Thymus (tissue), 11 donors: ENCODE data around the gene CXCL14. TPM values are rescaled to one million over a fixed set of nuclear protein-coding genes. Genes with fewer than 3 reads are reported as not detected.

ENCODE experiments used
- DNase-seq, 9 donors: peaks; one replicate each; pipeline ENCODE4 v3.0.0-alpha.2; 2013; ENCODE audit warnings: low spot score in 9 of 9, low read depth in 6 of 9, missing footprints in 1 of 9
- H3K27ac ChIP-seq, 2 donors: one replicate each; pipeline ENCODE4 v1.5.1; 2013; ENCODE audit warnings: control low read depth in 1 of 2, low read depth in 1 of 2, low read length in 1 of 2, mild to moderate bottlenecking in 1 of 2, moderate library complexity in 1 of 2
- H3K27me3 ChIP-seq, 2 donors: one replicate each; pipeline ENCODE4 v1.5.1; 2013; ENCODE audit warnings: low read length in 1 of 2; ENCODE audit not compliant: control insufficient read depth in 2 of 2, insufficient read depth in 1 of 2
- H3K36me3 ChIP-seq, 2 donors: one replicate each; pipeline ENCODE4 v1.5.1; 2013; ENCODE audit warnings: low read length in 1 of 2, mild to moderate bottlenecking in 1 of 2, moderate library complexity in 1 of 2; ENCODE audit not compliant: control insufficient read depth in 2 of 2, insufficient read depth in 2 of 2
- H3K4me1 ChIP-seq, 2 donors: one replicate each; pipeline ENCODE4 v1.5.1; 2013; ENCODE audit warnings: low read length in 2 of 2; ENCODE audit not compliant: control insufficient read depth in 2 of 2, insufficient read depth in 2 of 2
- H3K4me3 ChIP-seq, 2 donors: one replicate each; pipeline ENCODE4 v1.5.1; 2013; ENCODE audit warnings: low read length in 2 of 2, control low read depth in 1 of 2, mild to moderate bottlenecking in 1 of 2
- H3K9me3 ChIP-seq, 2 donors: one replicate each; pipeline ENCODE4 v1.5.1; 2013; ENCODE audit warnings: low read length in 1 of 2, mild to moderate bottlenecking in 1 of 2; ENCODE audit not compliant: control insufficient read depth in 2 of 2, insufficient read depth in 1 of 2
- WGBS: extraction: QIAGEN DNeasy Blood & Tissue Kit; methylation state at CpG from one replicate; pipeline ENCODE4 v1.1.7; 2013; 5-methylcytosine and 5-hydroxymethylcytosine counted together
- polyA plus RNA-seq: library from polyadenylated mRNA; stranded (reverse); fragments of 200-250 nt; gene quantifications from one replicate; pipeline ENCODE4 v1.2.3, GENCODE V29; 2013
- total RNA-seq: library from RNA; stranded (reverse); fragments of 120-200 nt; gene quantifications from one replicate; pipeline ENCODE4 v1.2.4, GENCODE V29; 2013
- donor health status: healthy.

The CXCL14 gene
- total and polyA plus RNA-seq, 2 donors: 12.6 to 17.0 TPM

DNA sequence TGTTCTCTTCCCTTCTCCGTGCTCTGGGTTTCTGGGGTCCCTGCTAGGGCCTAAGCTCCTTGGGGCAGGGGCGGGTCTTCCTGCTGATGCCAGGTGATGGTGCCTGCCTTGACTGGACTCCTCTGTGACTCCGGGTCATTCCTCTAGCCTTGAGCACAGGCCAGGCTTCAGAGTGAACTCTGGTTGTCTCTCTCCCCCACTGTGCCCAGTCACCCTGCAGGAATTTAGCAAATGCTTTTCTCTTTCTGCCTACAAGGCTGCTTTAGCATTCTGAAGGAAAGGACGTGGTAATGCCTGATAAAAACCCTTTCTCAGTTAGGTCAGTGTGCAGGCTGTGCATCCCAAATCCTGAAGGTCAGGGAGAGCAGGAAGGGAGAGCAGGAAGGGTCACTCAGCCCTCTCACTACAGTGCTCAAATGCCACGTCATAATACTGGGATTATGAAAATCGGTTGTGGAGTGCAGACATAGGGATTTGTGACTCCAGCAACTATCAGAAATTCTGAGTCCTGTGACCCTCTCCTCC lies 2.7 kb downstream of the CXCL14 start:
- 78% methylated on average over 6 of the region's 6 CpGs for WGBS
- Histone ChIP-seq H3K4me1 (peaks cover 0 to 3% of the 10 kb centered on the region in 2 donors), H3K27me3 (peaks cover 38 to 55% of the 10 kb centered on the region in 2 donors), H3K4me3 (no peak overlapping the region), H3K9me3 (no peaks in the 10 kb centered on the region), H3K27ac (no peak overlapping the region), H3K36me3 (no peaks in the 10 kb centered on the region)
- no peak for DNase-seq

DNA sequence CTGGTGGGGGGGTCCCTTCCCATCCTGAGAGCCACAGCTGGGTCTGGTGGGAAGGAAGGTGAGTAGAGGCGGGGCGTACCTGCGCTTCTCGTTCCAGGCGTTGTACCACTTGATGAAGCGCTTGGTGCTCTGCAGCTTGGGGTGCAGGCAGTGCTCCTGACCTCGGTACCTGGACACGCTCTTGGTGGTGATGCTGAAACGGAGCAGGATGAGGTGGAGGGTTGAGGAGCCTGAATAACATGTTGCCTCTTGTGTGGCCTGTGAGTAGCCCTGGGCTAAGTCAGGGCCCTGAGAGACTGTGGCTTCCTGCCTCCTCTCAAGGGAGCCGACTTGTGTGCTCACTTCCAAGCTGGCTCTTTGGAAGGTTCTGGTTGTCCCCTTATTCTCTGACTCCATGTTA lies 4.3 kb downstream of the CXCL14 start:
- H3K27me3 ChIP-seq: peaks cover 28 to 45% of the 10 kb centered on the region in 2 donors
- WGBS: 97% methylated on average over 10 of the region's 10 CpGs
- H3K4me1 ChIP-seq: peaks cover 0 to 3% of the 10 kb centered on the region in 2 donors
- H3K36me3 ChIP-seq: no peaks in the 10 kb centered on the region
- no peaks in the 10 kb centered on the region for H3K9me3 ChIP-seq
- H3K27ac ChIP-seq: no peak overlapping the region
- no peak overlapping the region for H3K4me3 ChIP-seq
- no peak for DNase-seq

DNA sequence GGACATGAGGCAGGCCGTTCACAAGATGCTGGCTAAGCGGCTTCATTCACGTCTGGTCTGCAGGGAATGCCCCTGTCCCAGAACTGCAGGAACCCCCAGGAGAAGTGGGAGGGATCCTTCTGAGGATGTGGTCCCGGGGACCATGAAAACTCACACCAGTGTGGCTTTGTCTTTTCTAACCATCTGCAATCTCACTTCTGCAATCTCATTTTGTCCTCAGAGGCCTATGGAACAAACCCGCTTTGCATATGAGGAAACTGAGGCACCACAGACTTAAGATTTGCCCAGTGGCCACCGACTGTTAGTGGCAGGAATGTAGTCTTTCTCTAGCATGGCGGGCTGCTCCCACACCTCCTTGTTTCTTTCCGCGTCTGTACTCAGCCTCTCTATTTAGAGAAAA lies 6.9 kb downstream of the CXCL14 start:
- H3K27ac ChIP-seq: no peak overlapping the region
- no peaks in the 10 kb centered on the region for H3K9me3 ChIP-seq
- no peak for DNase-seq
- no peak overlapping the region for H3K4me3 ChIP-seq
- H3K27me3 ChIP-seq: peaks cover 2 to 19% of the 10 kb centered on the region in 2 donors
- WGBS: 89% methylated on average over 9 of the region's 9 CpGs
- H3K36me3 ChIP-seq: no peaks in the 10 kb centered on the region
- H3K4me1 ChIP-seq: peaks cover 0 to 3% of the 10 kb centered on the region in 2 donors

DNA sequence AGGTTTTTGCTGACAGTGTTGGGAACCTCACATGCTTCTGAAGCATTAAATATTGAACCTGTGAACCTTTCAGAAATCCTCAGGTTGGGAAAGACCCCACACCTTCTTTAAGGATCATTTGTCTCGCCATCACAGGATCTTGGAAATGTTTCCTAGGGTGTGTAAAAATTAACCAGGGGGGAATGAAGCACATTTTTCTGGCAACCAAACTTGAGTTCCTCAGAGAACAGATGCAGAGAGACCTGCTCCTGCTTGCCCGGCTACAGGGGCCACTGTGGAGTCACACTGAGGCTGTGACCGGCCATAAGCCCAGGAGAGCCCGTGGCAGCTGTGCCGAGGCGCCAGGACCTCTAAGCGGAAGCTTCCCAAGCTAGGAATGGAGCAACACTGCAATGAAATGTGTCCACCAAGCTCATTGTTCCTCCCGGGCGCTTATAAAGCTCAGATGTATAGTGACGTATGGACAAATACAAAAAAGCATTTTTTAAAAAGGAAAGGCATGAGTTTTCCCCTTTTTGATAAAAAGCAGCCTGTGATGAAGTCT lies 7.7 kb downstream of the CXCL14 start:
- no peaks in the 10 kb centered on the region for H3K36me3 ChIP-seq
- WGBS: 89% methylated on average over 10 of the region's 10 CpGs
- H3K4me1 ChIP-seq: peaks cover 0 to 3% of the 10 kb centered on the region in 2 donors
- no peak overlapping the region for H3K4me3 ChIP-seq
- H3K27ac ChIP-seq: no peak overlapping the region
- H3K27me3 ChIP-seq: peaks cover 0 to 12% of the 10 kb centered on the region in 2 donors
- no peak for DNase-seq
- no peaks in the 10 kb centered on the region for H3K9me3 ChIP-seq

DNA sequence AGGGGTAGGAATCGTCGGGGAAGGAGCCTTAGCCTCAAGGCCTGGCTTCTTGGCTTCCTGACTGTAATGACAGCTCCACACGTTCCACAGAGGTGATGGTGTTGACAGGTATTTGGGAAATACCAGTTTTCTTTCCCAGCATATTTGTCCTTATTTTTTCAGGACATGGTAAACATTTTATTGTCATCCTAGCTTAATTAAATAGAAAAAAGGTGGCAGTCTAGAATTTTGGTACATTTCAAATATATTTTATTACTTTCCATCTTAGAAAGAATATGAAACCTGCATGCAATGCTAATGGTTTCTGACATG lies 8.4 kb downstream of the CXCL14 start:
- peaks cover 0 to 10% of the 10 kb centered on the region in 2 donors for H3K27me3 ChIP-seq
- DNase-seq: no peak
- H3K4me1 ChIP-seq: peaks cover 0 to 3% of the 10 kb centered on the region in 2 donors
- H3K9me3 ChIP-seq: no peaks in the 10 kb centered on the region
- 37% methylated on average over 3 of the region's 3 CpGs for WGBS
- no peak overlapping the region for H3K27ac ChIP-seq
- no peaks in the 10 kb centered on the region for H3K36me3 ChIP-seq
- H3K4me3 ChIP-seq: no peak overlapping the region

DNA sequence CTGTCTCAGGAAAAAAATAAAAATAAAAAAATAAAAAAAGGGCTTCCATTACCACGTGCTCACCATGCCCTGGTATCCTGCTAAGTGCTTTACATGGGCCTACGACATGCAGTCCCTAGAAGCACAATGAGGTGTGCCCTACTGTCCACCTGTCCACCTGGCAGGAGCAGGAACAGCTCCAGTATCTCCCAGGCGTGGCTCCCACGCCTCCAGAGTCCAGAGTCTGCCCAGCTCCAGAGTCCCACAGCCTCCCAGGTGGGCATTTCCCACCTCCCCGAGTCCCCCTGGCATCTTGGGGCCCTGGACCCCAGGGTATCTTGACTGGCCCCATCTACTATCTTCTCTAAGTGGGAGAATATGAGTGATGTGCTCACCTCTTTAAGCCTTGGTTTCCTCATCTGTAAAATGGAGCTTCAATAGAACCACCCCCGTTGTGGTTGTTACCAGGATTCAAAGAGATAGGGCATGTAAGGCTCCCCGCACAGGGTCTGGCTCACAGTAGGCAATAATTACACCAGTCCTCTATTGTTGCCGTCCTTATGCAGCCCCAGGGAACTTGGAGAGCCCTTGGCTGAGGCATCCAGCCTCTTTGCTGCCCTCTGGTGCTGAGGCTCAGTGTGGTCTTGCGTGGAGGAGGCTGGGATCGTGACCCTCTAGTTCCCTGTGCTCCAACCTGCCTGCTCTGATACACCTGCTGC lies 8.9 kb downstream of the CXCL14 start:
- peak in 2 of 9 donors; percentile 6 to 12 for DNase-seq
- Histone ChIP-seq H3K27me3 (peaks cover 0 to 10% of the 10 kb centered on the region in 2 donors), H3K4me1 (peaks cover 0 to 3% of the 10 kb centered on the region in 2 donors), H3K4me3 (no peak overlapping the region), H3K9me3 (no peaks in the 10 kb centered on the region), H3K27ac (no peak overlapping the region), H3K36me3 (no peaks in the 10 kb centered on the region)
- WGBS: 55% methylated on average over 10 of the region's 10 CpGs

DNA sequence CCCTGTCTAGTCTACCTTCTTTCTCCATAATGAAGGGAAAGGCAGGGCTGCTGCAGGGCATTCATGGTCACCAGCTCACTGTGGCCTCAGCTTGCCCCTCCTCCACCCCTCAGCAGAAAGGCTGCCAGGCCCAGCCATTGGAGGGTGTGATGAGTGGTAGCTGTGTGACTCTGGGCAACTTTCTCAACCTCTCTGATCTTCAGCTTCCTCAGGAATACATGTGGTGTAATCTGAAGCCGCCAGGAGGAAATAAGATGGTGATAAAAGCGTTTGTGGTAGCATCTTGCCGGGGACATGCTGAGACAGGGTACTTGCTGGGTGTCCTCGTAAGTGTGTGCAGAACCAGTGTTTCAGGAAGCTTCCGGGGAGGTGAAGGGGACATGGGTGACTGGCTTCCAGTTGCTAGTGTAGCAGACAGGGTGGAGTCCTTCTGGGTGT lies 9.8 kb downstream of the CXCL14 start:
- Histone ChIP-seq H3K9me3 (no peaks in the 10 kb centered on the region), H3K27me3 (peaks cover 0 to 9% of the 10 kb centered on the region in 2 donors), H3K36me3 (no peaks in the 10 kb centered on the region), H3K27ac (no peak overlapping the region), H3K4me1 (peaks cover 0 to 3% of the 10 kb centered on the region in 2 donors), H3K4me3 (no peak overlapping the region)
- 77% methylated on average over 5 of the region's 5 CpGs for WGBS
- DNase-seq: no peak

DNA sequence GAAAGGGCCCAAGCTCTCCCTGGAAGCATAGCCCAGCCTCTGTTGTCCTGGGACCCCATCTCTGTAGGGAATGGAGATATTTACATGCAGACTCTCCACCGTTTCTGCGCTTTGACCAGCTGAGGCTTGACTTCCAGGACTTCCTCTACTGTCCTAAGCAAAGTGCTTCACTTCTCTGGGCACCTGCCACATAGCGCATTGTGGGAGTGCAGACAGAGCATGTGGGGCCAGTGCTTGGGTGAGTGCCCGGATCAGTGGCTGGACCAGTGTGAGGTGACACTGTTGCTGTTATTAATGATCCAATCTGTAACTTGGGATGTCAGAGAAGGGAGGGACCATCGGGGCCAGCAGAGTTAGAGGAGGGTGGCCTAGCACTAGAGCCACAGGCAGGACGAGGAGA lies 10.5 kb downstream of the CXCL14 start:
- no peaks in the 10 kb centered on the region for H3K36me3 ChIP-seq
- H3K27ac ChIP-seq: no peak overlapping the region
- H3K4me3 ChIP-seq: no peak overlapping the region
- 88% methylated on average over 6 of the region's 6 CpGs for WGBS
- H3K4me1 ChIP-seq: peaks cover 0 to 3% of the 10 kb centered on the region in 2 donors
- peaks cover 0 to 9% of the 10 kb centered on the region in 2 donors for H3K27me3 ChIP-seq
- H3K9me3 ChIP-seq: no peaks in the 10 kb centered on the region
- no peak for DNase-seq

DNA sequence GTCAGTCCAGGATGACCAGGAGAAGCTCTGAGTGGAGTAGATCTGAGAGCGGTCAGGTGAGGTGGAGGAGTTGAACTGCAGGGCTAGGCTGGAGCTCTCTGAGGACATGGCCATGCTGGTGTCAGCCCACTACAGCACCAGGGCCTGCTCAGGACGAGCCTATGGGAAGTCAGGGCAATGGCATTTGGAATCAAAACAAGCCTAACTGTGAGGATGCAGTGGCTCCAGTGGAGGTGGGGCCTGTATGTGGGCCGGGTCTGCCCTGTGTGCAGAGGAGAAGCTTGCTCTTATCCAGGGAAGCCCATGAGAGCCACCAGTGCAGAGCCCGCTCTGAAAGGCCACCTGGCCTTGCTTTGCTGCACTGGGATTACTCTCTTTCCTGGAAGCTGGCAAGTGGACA lies 11.1 kb downstream of the CXCL14 start:
- Histone ChIP-seq H3K9me3 (no peaks in the 10 kb centered on the region), H3K36me3 (no peaks in the 10 kb centered on the region), H3K4me1 (peaks cover 0 to 3% of the 10 kb centered on the region in 2 donors), H3K27me3 (peaks cover 0 to 9% of the 10 kb centered on the region in 2 donors), H3K27ac (no peak overlapping the region), H3K4me3 (no peak overlapping the region)
- DNase-seq: no peak
- WGBS: 91% methylated on average over 4 of the region's 4 CpGs
